HG03354 (cell line): Measurements from ENCODE around the gene FRMD5.

Source experiments
- ATAC-seq: cut with Tn5 transposase; IDR thresholded peaks from one replicate; pipeline ENCODE4 v1.9.1; 2021; ENCODE audit warnings: mild to moderate bottlenecking; ENCODE audit not compliant: unreplicated experiment, poor library complexity, severe bottlenecking

Gene FRMD5

GRCh38 chr15:43941555-43941954 is 253.5 kb downstream of the FRMD5 start:
- peak; percentile 72 for ATAC-seq

GRCh38 chr15:43941071-43941470 is 254.0 kb downstream of the FRMD5 start:
- no peak for ATAC-seq

- ATAC-seq: no peak
Measured at GRCh38 chr15:43939070-43939469, 256.0 kb downstream of the FRMD5 start.

- no peak for ATAC-seq
Measured at GRCh38 chr15:43934480-43934879, 260.6 kb downstream of the FRMD5 start.

GRCh38 chr15:43932907-43933306 is 262.2 kb downstream of the FRMD5 start:
- ATAC-seq: no peak

- ATAC-seq: no peak
Measured at GRCh38 chr15:43931790-43932435, 263.2 kb downstream of the FRMD5 start.

GRCh38 chr15:43931119-43931518 is 264.0 kb downstream of the FRMD5 start:
- ATAC-seq: no peak

- ATAC-seq: no peak
Measured at GRCh38 chr15:43930556-43930955, 264.5 kb downstream of the FRMD5 start.

- no peak for ATAC-seq
Measured at GRCh38 chr15:43930079-43930478, 265.0 kb downstream of the FRMD5 start.

GRCh38 chr15:43928152-43928551 is 266.9 kb downstream of the FRMD5 start:
- no peak for ATAC-seq

GRCh38 chr15:43927203-43927602 is 267.9 kb downstream of the FRMD5 start:
- ATAC-seq: no peak

GRCh38 chr15:43923553-43923952 is 271.5 kb downstream of the FRMD5 start:
- ATAC-seq: no peak

- no peak for ATAC-seq
Measured at GRCh38 chr15:43922021-43922420, 273.1 kb downstream of the FRMD5 start.

GRCh38 chr15:43920815-43921214 is 274.3 kb downstream of the FRMD5 start:
- no peak for ATAC-seq

- ATAC-seq: no peak
Measured at GRCh38 chr15:43920254-43920600, 274.8 kb downstream of the FRMD5 start.

GRCh38 chr15:43919540-43920253 is 275.4 kb downstream of the FRMD5 start:
- ATAC-seq: no peak

GRCh38 chr15:43918717-43919116 is 276.4 kb downstream of the FRMD5 start:
- ATAC-seq: no peak

GRCh38 chr15:43916326-43916660 is 278.8 kb downstream of the FRMD5 start:
- ATAC-seq: no peak

GRCh38 chr15:43915631-43916325 is 279.3 kb downstream of the FRMD5 start:
- ATAC-seq: no peak

GRCh38 chr15:43913941-43914340 is 281.1 kb downstream of the FRMD5 start:
- ATAC-seq: no peak
